Activated CD8-positive, alpha-beta T cell treated with anti-CD3 and anti-CD28 coated beads for 36 hours (primary cell): ENCODE measurements around the gene GP5. TPM values are rescaled to one million over a fixed set of nuclear protein-coding genes. Genes with fewer than 3 reads are reported as not detected.

ENCODE experiments used
- ATAC-seq: fragments of 200-7000 bp; cut with Tn5 transposase; one replicate; pipeline ENCODE4 v1.10.0; 2021; ENCODE audit warnings: mild to moderate bottlenecking, moderate library complexity
- CTCF ChIA-PET: fragments of 350-600 bp; sonication (Branson Sonifier 250); formaldehyde crosslinking; loops from one replicate; lab custom pipeline; 2021; ENCODE audit warnings: antibody characterized with exemption; lab: Charles Lee
- POLR2A ChIA-PET: fragments of 350-600 bp; sonication (Branson Sonifier 250); formaldehyde crosslinking; loops from one replicate; lab custom pipeline; 2021; ENCODE audit warnings: antibody characterized with exemption; lab: Charles Lee
- DNase-seq: peaks from one replicate; pipeline ENCODE4 v3.0.0-alpha.2; 2020
- H3K27ac Mint-ChIP-seq: one replicate; pipeline ENCODE4 v1.8.0; 2021; ENCODE audit warnings: mild to moderate bottlenecking, mixed read lengths
- H3K27me3 Mint-ChIP-seq: one replicate; pipeline ENCODE4 v1.8.0; 2021; ENCODE audit warnings: mixed read lengths
- H3K36me3 Mint-ChIP-seq: one replicate; pipeline ENCODE4 v1.8.0; 2021; ENCODE audit warnings: low read depth, mixed read lengths
- H3K4me1 Mint-ChIP-seq: one replicate; pipeline ENCODE4 v1.8.0; 2021; ENCODE audit warnings: low read depth, mixed read lengths
- H3K4me3 Mint-ChIP-seq: one replicate; pipeline ENCODE4 v1.8.0; 2021; ENCODE audit warnings: mild to moderate bottlenecking, moderate library complexity, mixed read lengths
- H3K9me3 Mint-ChIP-seq: one replicate; pipeline ENCODE4 v1.8.0; 2021; ENCODE audit warnings: mixed read lengths
- intact Hi-C: fragments of 100-400 bp; cut with micrococcal nuclease; formaldehyde crosslinking; loops from one replicate; pipeline ENCODE4 v1.10.0; 2022
- total RNA-seq, 2 experiments: library from RNA; stranded (reverse); gene quantifications; one replicate each; pipeline ENCODE4 v1.2.3, GENCODE V29; 2021
- TF ChIP-seq, protein P1 (sequence below): fragments of 200-600 bp; IDR thresholded peaks from one replicate; pipeline ENCODE4 v1.8.0; 2022; ENCODE audit warnings: antibody characterized with exemption, mild to moderate bottlenecking

The GP5 gene
- total RNA-seq, 2 experiments from 2014 or later: 0.72 to 0.83 TPM

DNA sequence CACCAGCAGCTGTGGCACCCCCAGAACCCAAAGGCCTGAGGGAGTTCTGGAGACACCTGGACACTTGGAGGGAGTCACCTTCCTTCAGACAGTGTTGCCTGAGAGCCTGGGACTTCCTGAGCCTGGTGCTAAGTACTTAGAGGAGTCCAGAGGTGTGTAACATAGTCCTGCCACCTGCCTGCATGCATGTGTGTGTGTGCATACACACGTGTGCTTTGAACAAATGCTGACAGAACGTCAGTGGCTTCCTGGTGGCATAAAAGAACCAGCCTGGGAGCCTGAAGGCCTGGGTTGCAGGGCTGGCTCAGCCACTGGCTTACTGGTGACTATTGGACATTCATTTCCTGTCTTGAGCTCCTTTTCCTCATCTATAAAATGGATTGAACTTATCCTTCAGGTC lies 44.8 kb downstream of the GP5 start:
- H3K36me3 Mint-ChIP-seq: no peaks in the 10 kb centered on the region
- TF ChIP-seq, protein P1, sequence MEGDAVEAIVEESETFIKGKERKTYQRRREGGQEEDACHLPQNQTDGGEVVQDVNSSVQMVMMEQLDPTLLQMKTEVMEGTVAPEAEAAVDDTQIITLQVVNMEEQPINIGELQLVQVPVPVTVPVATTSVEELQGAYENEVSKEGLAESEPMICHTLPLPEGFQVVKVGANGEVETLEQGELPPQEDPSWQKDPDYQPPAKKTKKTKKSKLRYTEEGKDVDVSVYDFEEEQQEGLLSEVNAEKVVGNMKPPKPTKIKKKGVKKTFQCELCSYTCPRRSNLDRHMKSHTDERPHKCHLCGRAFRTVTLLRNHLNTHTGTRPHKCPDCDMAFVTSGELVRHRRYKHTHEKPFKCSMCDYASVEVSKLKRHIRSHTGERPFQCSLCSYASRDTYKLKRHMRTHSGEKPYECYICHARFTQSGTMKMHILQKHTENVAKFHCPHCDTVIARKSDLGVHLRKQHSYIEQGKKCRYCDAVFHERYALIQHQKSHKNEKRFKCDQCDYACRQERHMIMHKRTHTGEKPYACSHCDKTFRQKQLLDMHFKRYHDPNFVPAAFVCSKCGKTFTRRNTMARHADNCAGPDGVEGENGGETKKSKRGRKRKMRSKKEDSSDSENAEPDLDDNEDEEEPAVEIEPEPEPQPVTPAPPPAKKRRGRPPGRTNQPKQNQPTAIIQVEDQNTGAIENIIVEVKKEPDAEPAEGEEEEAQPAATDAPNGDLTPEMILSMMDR: no peak
- no peak for ATAC-seq
- no peak for DNase-seq
- H3K9me3 Mint-ChIP-seq: no peaks in the 10 kb centered on the region
- H3K27ac Mint-ChIP-seq: no peak overlapping the region
- ChIA-PET POLR2A (no interaction called here), CTCF (interaction anchor here (1.1 to 5.2 kb wide), 3 partner anchors 10 to 42 kb away, joined by 3 to 39 read pairs (median 3); no protein-coding TSS in a partner anchor)
- H3K27me3 Mint-ChIP-seq: no peaks in the 10 kb centered on the region
- no peak overlapping the region for H3K4me3 Mint-ChIP-seq
- H3K4me1 Mint-ChIP-seq: no peaks in the 10 kb centered on the region
- intact Hi-C loops: no loop called here

DNA sequence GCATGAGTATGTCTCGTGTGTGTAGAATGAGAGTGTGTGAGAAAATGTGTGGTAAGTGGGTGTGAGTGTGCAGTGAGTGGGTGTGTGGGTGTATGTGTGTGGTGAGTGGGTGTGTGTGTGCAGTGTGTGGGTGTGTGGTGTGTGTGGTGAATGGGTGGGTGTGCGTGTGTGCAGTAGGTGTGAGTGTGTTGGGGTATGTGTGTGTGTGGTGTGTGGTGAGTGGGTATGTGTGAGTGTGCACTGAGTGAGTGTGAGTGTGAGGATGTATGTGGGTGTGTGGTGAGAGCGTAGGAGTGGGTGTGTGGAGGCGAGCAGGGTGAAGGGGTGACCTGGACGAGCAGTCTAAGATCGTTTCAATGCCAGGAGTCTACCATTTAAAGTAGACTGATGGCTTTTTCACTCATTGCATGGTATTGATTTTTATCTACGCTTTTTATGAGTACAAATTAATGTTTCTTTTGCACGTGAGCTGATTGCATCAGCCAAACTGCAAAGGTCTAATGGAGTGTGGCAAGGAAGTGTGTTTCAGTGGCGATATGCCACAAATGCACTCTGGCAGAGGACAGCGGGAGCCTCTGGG lies 46.3 kb downstream of the GP5 start:
- POLR2A ChIA-PET: no interaction called here
- Mint-ChIP-seq H3K9me3 (no peaks in the 10 kb centered on the region), H3K27me3 (no peaks in the 10 kb centered on the region), H3K4me3 (no peak overlapping the region), H3K4me1 (no peaks in the 10 kb centered on the region), H3K36me3 (no peaks in the 10 kb centered on the region), H3K27ac (no peak overlapping the region)
- ATAC-seq: no peak
- no peak for DNase-seq
- CTCF ChIA-PET: no interaction called here
- TF ChIP-seq, protein P1: no peak
- intact Hi-C loops: no loop called here

DNA sequence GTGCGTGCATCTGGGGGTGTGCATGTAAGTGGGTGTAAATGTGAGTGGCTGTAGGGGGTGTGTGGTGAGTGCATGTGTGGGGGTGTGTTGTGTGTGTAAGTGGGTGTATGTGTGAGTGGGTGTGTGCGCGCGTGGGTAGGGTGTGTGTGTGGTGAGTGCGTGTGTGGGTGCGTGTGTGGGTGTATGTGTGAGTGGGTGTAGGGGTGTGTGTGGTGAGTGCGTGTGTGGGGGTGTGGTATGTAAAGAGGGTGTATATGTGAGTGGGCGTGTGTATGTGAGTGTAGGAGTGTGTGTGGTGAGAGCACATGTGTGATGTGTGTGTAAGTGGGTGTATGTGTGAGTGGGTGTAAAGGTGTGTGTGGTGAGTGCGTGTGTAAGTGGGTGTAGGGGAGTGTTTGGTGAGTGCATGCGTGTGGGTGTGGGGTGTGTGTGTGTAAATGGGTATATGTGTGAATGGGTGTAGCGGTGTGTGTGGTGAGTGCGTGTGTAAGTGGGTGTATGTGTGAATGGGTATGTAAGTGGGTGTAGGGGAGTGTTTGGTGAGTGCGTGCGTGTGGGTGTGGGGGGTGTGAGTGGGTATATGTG lies 47.0 kb downstream of the GP5 start:
- ChIA-PET CTCF (no interaction called here), POLR2A (no interaction called here)
- DNase-seq (no peak), ATAC-seq (no peak)
- H3K27me3 Mint-ChIP-seq: no peaks in the 10 kb centered on the region
- H3K9me3 Mint-ChIP-seq: no peaks in the 10 kb centered on the region
- H3K36me3 Mint-ChIP-seq: no peaks in the 10 kb centered on the region
- H3K4me3 Mint-ChIP-seq: no peak overlapping the region
- intact Hi-C loops: no loop called here
- TF ChIP-seq, protein P1: no peak
- H3K27ac Mint-ChIP-seq: no peak overlapping the region
- no peaks in the 10 kb centered on the region for H3K4me1 Mint-ChIP-seq

DNA sequence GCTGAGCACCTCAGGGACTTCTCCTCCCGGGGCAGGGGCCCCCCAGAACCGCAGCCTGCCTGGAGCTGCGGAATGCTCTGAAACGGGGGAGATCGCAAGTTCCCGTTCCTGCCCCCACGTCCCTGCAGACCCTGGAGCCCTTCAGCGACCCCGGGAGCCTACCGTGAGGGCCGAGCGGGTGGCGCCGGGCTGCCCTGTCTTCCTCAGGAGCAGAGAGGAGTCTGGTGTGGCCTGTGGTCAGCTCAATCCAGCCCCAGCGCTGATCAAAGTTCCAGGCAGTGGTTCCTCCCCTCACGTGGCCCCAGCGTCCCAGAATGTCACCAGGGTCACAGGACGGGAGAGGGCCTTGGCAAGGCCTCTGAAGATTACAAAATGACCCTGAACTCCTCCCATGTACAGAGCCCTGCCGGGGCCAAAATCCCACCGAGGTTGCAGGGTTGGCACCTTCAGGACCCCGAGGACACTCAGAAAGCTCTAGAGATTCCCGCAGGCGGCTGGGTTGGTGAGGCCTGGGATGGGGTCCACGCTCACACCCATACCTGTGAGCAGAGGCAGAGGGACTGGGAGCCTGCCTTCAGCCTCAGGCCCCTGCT lies 47.9 kb downstream of the GP5 start, which contains the start of gene CPN2:
CPN2 (minus strand) TSS at position 249 of the 593 bp plus-strand sequence. CDS start 8,626 bp downstream, outside the sequence.
- TF ChIP-seq, protein P1: no peak
- ChIA-PET POLR2A (no interaction called here), CTCF (interaction anchor here (1.3 to 2.3 kb wide), 4 partner anchors 17 to 53 kb away, joined by 3 to 9 read pairs (median 5); no protein-coding TSS in a partner anchor)
- Mint-ChIP-seq H3K4me3 (no peak within 1 kb of the TSS), H3K36me3 (no peaks in the 10 kb centered on the region), H3K27ac (no peak within 1 kb of the TSS), H3K9me3 (no peaks in the 10 kb centered on the region), H3K27me3 (no peaks in the 10 kb centered on the region), H3K4me1 (no peaks in the 10 kb centered on the region)
- DNase-seq (no peak), ATAC-seq (no peak)
- intact Hi-C loops: no loop called here

DNA sequence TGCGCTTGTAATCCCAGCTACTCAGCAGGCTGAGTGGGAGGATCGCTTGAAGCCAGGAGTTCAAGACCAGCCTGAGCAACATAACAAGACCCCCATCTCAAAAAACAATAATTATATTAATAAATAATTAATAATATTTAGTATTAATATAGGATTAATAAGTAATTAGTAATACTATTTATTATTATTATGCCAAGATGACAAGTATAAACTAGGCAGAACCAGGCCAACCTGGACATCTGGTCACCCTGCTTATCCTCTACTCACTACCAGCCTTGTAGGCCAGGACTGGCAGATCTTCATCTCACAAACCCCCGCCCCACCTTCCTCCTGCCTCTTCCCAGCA lies 48.4 kb downstream of the GP5 start:
- Mint-ChIP-seq H3K36me3 (no peaks in the 10 kb centered on the region), H3K27ac (no peak overlapping the region), H3K9me3 (no peaks in the 10 kb centered on the region), H3K4me1 (no peaks in the 10 kb centered on the region), H3K4me3 (no peak overlapping the region), H3K27me3 (no peaks in the 10 kb centered on the region)
- intact Hi-C loops: no loop called here
- TF ChIP-seq, protein P1: no peak
- DNase-seq (no peak), ATAC-seq (no peak)
- POLR2A ChIA-PET: no interaction called here
- CTCF ChIA-PET: interaction anchor here (1.3 to 2.3 kb wide), 4 partner anchors 17 to 53 kb away, joined by 3 to 9 read pairs (median 5); no protein-coding TSS in a partner anchor
